Measurements from ENCODE around the gene CHST13. TPM values are rescaled to one million over a fixed set of nuclear protein-coding genes. Genes with fewer than 3 reads are reported as not detected.
A peak's percentile ranks its signal among the peaks of the same experiment; 100 is the strongest.

The CHST13 gene
- total RNA-seq (under 1 TPM in 1 of 4 donors, not detected in 3; 0.66 TPM), polyA plus RNA-seq (under 1 TPM; 0.25 to 0.60 (median 0.46) TPM)

GRCh38 chr3:126523745-126524428, at the start of gene CHST13:
CHST13 (plus strand) TSS chr3:126524155; CDS start chr3:126524333, 178 bp downstream.
- Histone ChIP-seq H3K27ac (no peak within 1 kb of the TSS), H3K4me1 (peaks cover 0 to 15% (median 13%) of the 10 kb centered on the region in 4 donors), H3K4me3 (peak within 1 kb of the TSS in 3 of 4 donors; percentile 34 to 43 (median 43)), H3K27me3 (peaks cover 8 to 34% (median 15%) of the 10 kb centered on the region in 3 donors), H3K36me3 (no peaks in the 10 kb centered on the region), H3K9me3 (no peaks in the 10 kb centered on the region)
- DNase-seq = peak; percentile 67
- WGBS, 2 donors = 3 to 6% methylated on average over 56 of the region's 56 CpGs
- no peak for TF ChIP-seq CTCF (IDR thresholded peaks at IDR 0.05)
- no peak for TF ChIP-seq EP300 (IDR thresholded peaks at IDR 0.05)
- no peak for TF ChIP-seq POLR2AphosphoS5 (IDR thresholded peaks at IDR 0.05)
- no peak for TF ChIP-seq POLR2A (IDR thresholded peaks at IDR 0.05)
- intact Hi-C loops (cut with DNase I) = loop anchor here (10.0 kb wide), 2 partner anchors 131 to 1021 kb away; partner anchors contain the start of gene TXNRD3

GRCh38 chr3:126474498-126475412, 49.2 kb upstream of the CHST13 start:
- Histone ChIP-seq H3K36me3 (peaks cover 9 to 23% (median 14%) of the 10 kb centered on the region in 4 donors), H3K9me3 (no peaks in the 10 kb centered on the region), H3K4me3 (peak overlapping the region; percentile 46 to 84 (median 73)), H3K27ac (peak overlapping the region; percentile 88 to 96 (median 94)), H3K4me1 (peaks cover 0 to 54% (median 47%) of the 10 kb centered on the region in 4 donors), H3K27me3 (no peaks in the 10 kb centered on the region)
- intact Hi-C loops (cut with DNase I) = loop anchor here (5.0 kb wide), 4 partner anchors 87 to 392 kb away; partner anchors contain the start of gene SLC41A3
- WGBS, 2 donors = 2 to 8% methylated on average over 72 of the region's 72 CpGs
- DNase-seq = peak; percentile 77
- TF ChIP-seq POLR2A (IDR thresholded peaks at IDR 0.05) = no peak
- peak in 1 of 4 donors; percentile 13 for TF ChIP-seq POLR2AphosphoS5 (IDR thresholded peaks at IDR 0.05)
- peak in 1 of 4 experiments; percentile 19 for TF ChIP-seq CTCF (IDR thresholded peaks at IDR 0.05)
- no peak for TF ChIP-seq EP300 (IDR thresholded peaks at IDR 0.05)

- Histone ChIP-seq H3K9me3 (no peaks in the 10 kb centered on the region), H3K4me3 (peak within 1 kb of the TSS; percentile 46 to 84 (median 73)), H3K4me1 (peaks cover 0 to 54% (median 47%) of the 10 kb centered on the region in 4 donors), H3K36me3 (peaks cover 2 to 15% (median 6%) of the 10 kb centered on the region in 4 donors), H3K27ac (peak within 1 kb of the TSS; percentile 88 to 96 (median 94)), H3K27me3 (no peaks in the 10 kb centered on the region)
- DNase-seq = peak; percentile 97
- TF ChIP-seq POLR2A (IDR thresholded peaks at IDR 0.05) (no peak), POLR2AphosphoS5 (IDR thresholded peaks at IDR 0.05) (peak; percentile 47 to 71 (median 68))
- 0 to 1% methylated on average over 112 of the region's 112 CpGs for WGBS, 2 donors
- intact Hi-C loops (cut with DNase I) = loop anchor here (5.0 kb wide), 3 partner anchors 88 to 393 kb away; partner anchors contain the start of gene SLC41A3
Observed at GRCh38 chr3:126475413-126476114, 48.4 kb upstream of the CHST13 start, which contains the start of gene ZXDC. ZXDC (minus strand) TSS chr3:126475891; CDS start chr3:126475865, 26 bp downstream.

- Histone ChIP-seq H3K9me3 (no peaks in the 10 kb centered on the region), H3K27ac (peak overlapping the region; percentile 80 to 96 (median 90)), H3K4me3 (peak overlapping the region; percentile 46 to 77 (median 68)), H3K36me3 (peaks cover 0 to 6% (median under 1%) of the 10 kb centered on the region in 4 donors), H3K4me1 (peaks cover 0 to 47% (median 41%) of the 10 kb centered on the region in 4 donors), H3K27me3 (no peaks in the 10 kb centered on the region)
- no peak for DNase-seq
- peak; percentile 86 to 95 (median 88) for TF ChIP-seq POLR2AphosphoS5 (IDR thresholded peaks at IDR 0.05)
- no peak for TF ChIP-seq CTCF (IDR thresholded peaks at IDR 0.05)
- peak; percentile 52 to 68 for TF ChIP-seq POLR2A (IDR thresholded peaks at IDR 0.05)
- no peak for TF ChIP-seq EP300 (IDR thresholded peaks at IDR 0.05)
- intact Hi-C loops (cut with DNase I) = loop anchor here (5.0 kb wide), 3 partner anchors 89 to 394 kb away; partner anchors contain the start of gene SLC41A3
- WGBS, 2 donors = 8 to 11% methylated on average over 61 to 66 of the region's 66 CpGs
Observed at GRCh38 chr3:126476166-126477060, 47.5 kb upstream of the CHST13 start.

Measured in sigmoid colon (tissue), 7 donors.